Progenitor cell of endocrine pancreas (in vitro differentiated cells): Measurements from ENCODE around the gene DRC7. TPM values are rescaled to one million over a fixed set of nuclear protein-coding genes. Genes with fewer than 3 reads are reported as not detected.

Source experiments
- DNase-seq: peaks from one replicate; pipeline ENCODE4 v3.0.0; 2021; ENCODE audit warnings: low spot score; ENCODE audit not compliant: unreplicated experiment
- H3K27ac Mint-ChIP-seq: 2 replicates; pipeline ENCODE4 v1.8.0; 2021; ENCODE audit warnings: mild to moderate bottlenecking, moderate library complexity, mixed read lengths
- H3K27me3 Mint-ChIP-seq: 2 replicates; pipeline ENCODE4 v1.8.0; 2021; ENCODE audit warnings: mixed read lengths
- H3K36me3 Mint-ChIP-seq: 2 replicates; pipeline ENCODE4 v1.8.0; 2022; ENCODE audit warnings: mixed read lengths; ENCODE audit not compliant: insufficient read depth
- H3K4me1 Mint-ChIP-seq: 2 replicates; pipeline ENCODE4 v1.8.0; 2021; ENCODE audit warnings: low read depth, mixed read lengths
- H3K4me3 Mint-ChIP-seq: 2 replicates; pipeline ENCODE4 v1.8.0; 2021; ENCODE audit warnings: low read depth, mild to moderate bottlenecking, moderate library complexity, mixed read lengths
- H3K9me3 Mint-ChIP-seq: 2 replicates; pipeline ENCODE4 v1.8.0; 2021; ENCODE audit warnings: low read depth, mixed read lengths
- total RNA-seq: library from RNA; stranded (reverse); gene quantifications from 2 replicates; pipeline ENCODE4 v1.2.1, GENCODE V29; 2021
- TF ChIP-seq, protein P1 (sequence below): fragments of 200-600 bp; sonication (generic); IDR thresholded peaks from one replicate; pipeline ENCODE4 v1.5.0; 2021; ENCODE audit warnings: antibody characterized with exemption, mild to moderate bottlenecking; ENCODE audit not compliant: unreplicated experiment

The DRC7 gene
- total RNA-seq, 1 donor from 2014 or later: 6.8 TPM

- peaks cover 9% of the 10 kb centered on the region for H3K36me3 Mint-ChIP-seq
- TF ChIP-seq, protein P1, sequence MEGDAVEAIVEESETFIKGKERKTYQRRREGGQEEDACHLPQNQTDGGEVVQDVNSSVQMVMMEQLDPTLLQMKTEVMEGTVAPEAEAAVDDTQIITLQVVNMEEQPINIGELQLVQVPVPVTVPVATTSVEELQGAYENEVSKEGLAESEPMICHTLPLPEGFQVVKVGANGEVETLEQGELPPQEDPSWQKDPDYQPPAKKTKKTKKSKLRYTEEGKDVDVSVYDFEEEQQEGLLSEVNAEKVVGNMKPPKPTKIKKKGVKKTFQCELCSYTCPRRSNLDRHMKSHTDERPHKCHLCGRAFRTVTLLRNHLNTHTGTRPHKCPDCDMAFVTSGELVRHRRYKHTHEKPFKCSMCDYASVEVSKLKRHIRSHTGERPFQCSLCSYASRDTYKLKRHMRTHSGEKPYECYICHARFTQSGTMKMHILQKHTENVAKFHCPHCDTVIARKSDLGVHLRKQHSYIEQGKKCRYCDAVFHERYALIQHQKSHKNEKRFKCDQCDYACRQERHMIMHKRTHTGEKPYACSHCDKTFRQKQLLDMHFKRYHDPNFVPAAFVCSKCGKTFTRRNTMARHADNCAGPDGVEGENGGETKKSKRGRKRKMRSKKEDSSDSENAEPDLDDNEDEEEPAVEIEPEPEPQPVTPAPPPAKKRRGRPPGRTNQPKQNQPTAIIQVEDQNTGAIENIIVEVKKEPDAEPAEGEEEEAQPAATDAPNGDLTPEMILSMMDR: no peak
- no peak overlapping the region for H3K4me3 Mint-ChIP-seq
- H3K27ac Mint-ChIP-seq: no peak overlapping the region
- H3K4me1 Mint-ChIP-seq: no peaks in the 10 kb centered on the region
- H3K9me3 Mint-ChIP-seq: no peaks in the 10 kb centered on the region
- H3K27me3 Mint-ChIP-seq: no peaks in the 10 kb centered on the region
- no peak for DNase-seq
Observed at GRCh38 chr16:57755726-57756423, 61.3 kb downstream of the DRC7 start.

DNA sequence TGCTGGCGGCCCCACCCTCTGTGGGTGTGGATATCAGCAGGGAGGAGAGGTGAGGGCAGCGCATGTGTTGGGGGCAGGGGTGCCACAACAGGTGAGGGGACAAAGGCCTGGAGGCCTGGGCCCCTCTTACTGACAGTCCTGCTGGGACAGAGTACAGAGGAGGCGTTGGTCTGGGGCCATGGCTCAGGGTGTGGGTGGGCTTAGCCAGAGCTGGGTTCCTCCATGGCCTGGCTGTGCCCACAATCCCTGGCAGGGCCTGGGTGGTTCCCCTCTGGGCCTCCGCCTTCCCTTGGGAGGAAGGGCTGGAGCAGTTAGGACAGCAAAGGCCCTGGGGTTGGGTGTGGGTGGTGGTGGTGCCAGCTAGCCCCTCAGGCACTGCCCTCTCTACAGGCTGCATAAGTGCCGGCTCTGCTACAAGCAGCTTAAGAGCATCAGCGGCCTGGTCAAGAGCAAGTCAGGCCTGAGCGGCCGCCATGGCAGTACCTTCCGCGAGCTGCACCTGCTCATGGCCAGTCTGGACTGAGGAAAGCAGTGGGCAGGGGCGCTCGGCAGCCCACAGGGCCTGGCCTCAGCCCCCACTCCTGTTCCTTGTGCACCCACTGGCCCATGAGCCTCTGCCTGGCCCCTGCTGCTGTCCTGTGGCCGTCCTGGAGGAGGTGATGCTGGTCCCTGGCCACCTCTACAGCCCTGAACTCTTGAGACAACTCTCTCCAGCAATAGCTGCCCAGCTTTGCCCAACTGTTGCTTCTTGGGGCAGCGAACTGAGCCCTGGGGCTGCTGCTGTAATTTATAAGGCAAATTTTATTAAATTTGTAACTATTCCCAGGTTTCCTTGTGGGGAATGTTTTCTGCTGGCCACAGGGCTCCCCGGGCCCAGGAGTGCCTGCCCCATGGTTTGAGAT is 62.1 kb downstream of the DRC7 start:
- Mint-ChIP-seq H3K4me3 (no peak overlapping the region), H3K27ac (no peak overlapping the region), H3K36me3 (peaks cover 7% of the 10 kb centered on the region), H3K27me3 (no peaks in the 10 kb centered on the region), H3K9me3 (no peaks in the 10 kb centered on the region), H3K4me1 (no peaks in the 10 kb centered on the region)
- TF ChIP-seq, protein P1: no peak
- no peak for DNase-seq

- Mint-ChIP-seq H3K4me3 (no peak overlapping the region), H3K27ac (no peak overlapping the region), H3K4me1 (no peaks in the 10 kb centered on the region), H3K27me3 (no peaks in the 10 kb centered on the region), H3K36me3 (peaks cover 8% of the 10 kb centered on the region), H3K9me3 (no peaks in the 10 kb centered on the region)
- DNase-seq: peak; percentile 83
- TF ChIP-seq, protein P1: peak; percentile 98
Observed at GRCh38 chr16:57757326-57757786, 62.8 kb downstream of the DRC7 start.

GRCh38 chr16:57757883-57758282 is 63.3 kb downstream of the DRC7 start:
- Mint-ChIP-seq H3K4me1 (no peaks in the 10 kb centered on the region), H3K4me3 (no peak overlapping the region), H3K27me3 (no peaks in the 10 kb centered on the region), H3K9me3 (no peaks in the 10 kb centered on the region), H3K27ac (no peak overlapping the region), H3K36me3 (peaks cover 8% of the 10 kb centered on the region)
- DNase-seq: no peak
- TF ChIP-seq, protein P1: no peak

GRCh38 chr16:57758331-57759117 is 63.9 kb downstream of the DRC7 start:
- peaks cover 8% of the 10 kb centered on the region for H3K36me3 Mint-ChIP-seq

More at GRCh38 chr16:57758331-57759117, 63.9 kb downstream of the DRC7 start:
- H3K4me1 Mint-ChIP-seq: no peaks in the 10 kb centered on the region
- H3K27ac Mint-ChIP-seq: no peak overlapping the region
- H3K4me3 Mint-ChIP-seq: no peak overlapping the region
- no peaks in the 10 kb centered on the region for H3K27me3 Mint-ChIP-seq
- no peak for DNase-seq
- TF ChIP-seq, protein P1: no peak
- no peaks in the 10 kb centered on the region for H3K9me3 Mint-ChIP-seq
